Measurements from ENCODE around the gene LRCH1. TPM values are rescaled to one million over a fixed set of nuclear protein-coding genes. Genes with fewer than 3 reads are reported as not detected.

LRCH1 gene
- total RNA-seq, 3 donors from 2014 or later: 13.5 to 16.4 (median 14.7) TPM

DNA sequence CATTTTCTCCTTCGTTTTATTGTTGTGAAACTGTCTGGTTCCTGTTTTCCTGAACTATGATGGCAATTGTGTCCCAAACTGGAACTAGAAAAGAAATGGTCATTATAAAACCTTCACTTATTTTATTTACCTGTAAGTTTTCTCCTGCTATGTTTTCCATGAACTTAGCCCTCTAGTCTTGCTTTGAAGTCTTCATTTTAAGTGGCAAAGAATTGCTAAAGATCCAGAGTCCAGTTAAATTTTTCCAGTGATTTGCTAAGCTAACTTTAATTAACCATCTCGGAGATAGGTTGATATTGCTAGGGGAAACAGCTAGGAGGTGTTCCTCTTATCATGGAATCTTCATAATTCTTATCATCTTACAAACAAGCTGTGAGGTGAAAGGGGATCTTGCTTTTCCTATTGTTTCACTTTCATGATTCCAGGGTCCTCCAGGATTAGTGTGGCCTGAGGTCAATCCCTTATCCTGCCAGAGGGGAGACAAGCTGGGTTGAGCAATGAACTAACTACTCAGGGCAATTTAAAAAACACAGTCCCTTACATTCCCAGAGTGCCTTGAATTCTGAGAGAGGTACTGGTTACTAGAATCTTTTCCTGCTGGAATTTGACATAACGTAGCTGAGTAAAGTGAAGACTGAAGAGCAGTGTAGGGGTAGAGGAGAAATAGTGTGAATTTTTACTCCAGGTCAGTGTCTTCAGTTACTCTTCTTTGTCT is 131.5 kb downstream of the LRCH1 start:
- ATAC-seq (no peak), DNase-seq (no peak)
- H3K9me3 Mint-ChIP-seq: no peaks in the 10 kb centered on the region
- no peaks in the 10 kb centered on the region for H3K27me3 Mint-ChIP-seq (ENCODE audit: low read depth)
- H3K4me1 Mint-ChIP-seq (ENCODE audit: low read depth): peaks cover 15% of the 10 kb centered on the region
- H3K36me3 Mint-ChIP-seq (ENCODE audit: insufficient read depth): peaks cover 25% of the 10 kb centered on the region
- no peak overlapping the region for H3K4me3 Mint-ChIP-seq

DNA sequence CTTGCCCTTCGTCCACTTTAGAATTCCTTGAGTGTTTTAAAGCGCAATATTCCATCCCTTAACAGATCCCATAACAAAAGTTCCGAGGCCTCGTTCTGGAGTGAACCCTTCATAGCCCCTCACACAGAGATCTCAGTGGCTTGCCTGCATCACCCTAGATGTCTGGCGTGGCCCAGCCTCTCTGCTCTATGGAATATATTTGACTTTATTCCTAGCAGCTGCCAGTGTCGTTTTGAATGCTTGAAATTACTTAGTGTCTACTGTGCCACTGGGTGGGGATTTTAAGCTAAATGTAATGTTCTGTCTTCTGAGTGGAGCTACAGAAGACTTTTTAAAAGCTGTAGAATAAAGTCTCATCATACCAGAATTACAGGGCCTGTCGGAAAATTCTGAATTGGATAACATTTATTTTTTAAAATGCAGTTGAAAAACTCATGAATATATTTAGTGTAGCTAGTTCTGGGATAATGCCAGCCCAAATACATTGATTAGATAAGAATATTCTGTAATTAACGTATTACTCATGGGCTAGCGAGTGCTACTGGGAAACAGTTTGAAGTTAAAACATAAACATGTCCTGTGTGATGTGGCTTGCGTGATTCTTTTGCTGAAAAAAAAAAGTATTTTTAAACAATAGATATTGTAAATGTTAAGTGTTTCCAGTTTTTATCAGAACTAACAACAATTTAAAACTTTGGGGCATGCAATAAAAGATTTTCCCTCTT is 132.2 kb downstream of the LRCH1 start:
- H3K4me3 Mint-ChIP-seq: no peak overlapping the region
- peaks cover 15% of the 10 kb centered on the region for H3K4me1 Mint-ChIP-seq (ENCODE audit: low read depth)
- peaks cover 25% of the 10 kb centered on the region for H3K36me3 Mint-ChIP-seq (ENCODE audit: insufficient read depth)
- H3K27me3 Mint-ChIP-seq (ENCODE audit: low read depth): no peaks in the 10 kb centered on the region
- no peak for ATAC-seq
- no peak for DNase-seq
- H3K9me3 Mint-ChIP-seq: no peaks in the 10 kb centered on the region

DNA sequence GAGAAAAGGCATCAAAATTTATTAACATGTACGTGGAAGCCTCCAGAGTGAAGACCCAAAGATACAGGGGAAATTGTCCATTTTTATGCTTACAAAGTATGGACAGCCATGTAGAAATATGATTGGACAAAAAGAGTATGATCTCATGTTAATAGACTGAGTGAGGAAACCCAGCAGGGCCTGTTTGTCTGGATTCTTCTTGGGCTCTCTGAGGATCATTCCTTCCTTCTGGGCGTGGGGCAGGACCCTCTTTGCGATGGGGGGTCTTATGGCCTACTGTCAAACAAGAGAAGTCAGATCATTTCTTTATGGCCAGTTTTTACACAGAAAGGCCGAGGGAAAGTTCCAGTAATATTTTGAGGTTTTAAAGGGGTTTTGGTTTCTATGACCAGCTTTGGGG is 133.2 kb downstream of the LRCH1 start:
- H3K9me3 Mint-ChIP-seq: no peaks in the 10 kb centered on the region
- H3K27me3 Mint-ChIP-seq (ENCODE audit: low read depth): no peaks in the 10 kb centered on the region
- H3K36me3 Mint-ChIP-seq (ENCODE audit: insufficient read depth): peaks cover 27% of the 10 kb centered on the region
- DNase-seq (no peak), ATAC-seq (no peak)
- peaks cover 15% of the 10 kb centered on the region for H3K4me1 Mint-ChIP-seq (ENCODE audit: low read depth)
- H3K4me3 Mint-ChIP-seq: no peak overlapping the region

DNA sequence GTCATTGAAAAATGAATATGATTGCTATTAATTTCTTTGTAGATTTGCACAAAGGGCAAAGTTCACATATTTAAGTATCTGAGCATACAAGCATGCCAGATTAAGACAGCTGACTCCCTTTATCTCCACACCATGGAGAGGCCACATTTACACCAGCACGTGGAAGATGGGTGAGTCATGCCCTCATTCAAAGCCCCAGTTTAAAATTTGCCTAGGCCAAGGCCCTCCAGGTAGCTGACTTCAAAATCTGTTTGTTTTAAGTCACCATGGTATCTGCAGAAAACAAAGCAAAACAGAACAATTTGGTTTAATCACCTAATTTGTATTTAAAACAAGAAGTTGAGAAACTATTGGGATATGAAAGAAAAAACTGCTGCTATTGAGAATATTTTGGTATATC is 134.8 kb downstream of the LRCH1 start:
- Mint-ChIP-seq H3K4me3 (no peak overlapping the region), H3K9me3 (no peaks in the 10 kb centered on the region), H3K4me1 (ENCODE audit: low read depth) (peaks cover 15% of the 10 kb centered on the region), H3K27me3 (ENCODE audit: low read depth) (no peaks in the 10 kb centered on the region), H3K36me3 (ENCODE audit: insufficient read depth) (peaks cover 32% of the 10 kb centered on the region)
- ATAC-seq: peak; percentile 37 to 61
- peak; percentile 8 for DNase-seq

DNA sequence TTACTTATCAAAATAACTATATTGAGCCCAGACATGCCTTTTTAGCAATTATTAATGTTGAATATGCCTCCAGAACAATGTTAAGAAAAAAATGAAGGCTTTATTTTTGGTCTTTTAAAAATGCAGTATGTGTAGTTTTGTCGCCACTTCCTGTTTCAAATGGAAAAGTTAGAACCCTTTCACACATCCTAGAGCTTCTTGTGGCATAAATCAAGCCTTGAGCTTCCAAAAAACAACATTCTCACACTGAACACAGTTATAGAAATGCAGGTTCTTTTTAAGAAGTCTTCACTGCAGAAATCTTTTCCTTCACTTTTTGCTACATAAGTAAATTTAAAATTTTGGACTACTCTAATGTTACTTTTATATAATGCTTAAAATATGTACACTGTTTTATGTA is 135.3 kb downstream of the LRCH1 start:
- DNase-seq (no peak), ATAC-seq (no peak)
- H3K36me3 Mint-ChIP-seq (ENCODE audit: insufficient read depth): peaks cover 32% of the 10 kb centered on the region
- H3K9me3 Mint-ChIP-seq: no peaks in the 10 kb centered on the region
- H3K4me3 Mint-ChIP-seq: no peak overlapping the region
- peaks cover 15% of the 10 kb centered on the region for H3K4me1 Mint-ChIP-seq (ENCODE audit: low read depth)
- no peaks in the 10 kb centered on the region for H3K27me3 Mint-ChIP-seq (ENCODE audit: low read depth)

DNA sequence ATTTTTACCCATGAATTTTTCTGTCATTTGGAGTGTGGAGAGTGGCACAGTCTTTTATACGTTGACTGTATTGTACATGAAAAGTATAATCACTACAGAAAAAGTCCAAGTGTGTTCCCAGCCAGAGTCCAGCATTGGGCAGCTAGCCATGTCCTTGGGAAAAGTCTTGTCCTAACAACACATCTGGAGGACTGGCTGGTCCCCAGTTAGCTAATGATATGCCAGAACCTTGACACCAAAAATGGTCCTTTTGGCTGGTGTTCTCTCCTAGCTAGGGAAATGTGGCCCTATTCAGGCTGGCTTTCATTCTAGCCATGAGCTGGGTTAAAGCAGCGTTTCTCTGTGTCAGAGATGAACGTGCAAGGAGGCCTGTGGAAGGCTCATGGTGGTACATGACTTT is 145.0 kb downstream of the LRCH1 start:
- Mint-ChIP-seq H3K4me1 (ENCODE audit: low read depth) (no peaks in the 10 kb centered on the region), H3K36me3 (ENCODE audit: insufficient read depth) (peaks cover 59% of the 10 kb centered on the region), H3K4me3 (no peak overlapping the region), H3K27me3 (ENCODE audit: low read depth) (no peaks in the 10 kb centered on the region), H3K9me3 (no peaks in the 10 kb centered on the region)
- no peak for ATAC-seq
- DNase-seq: no peak

DNA sequence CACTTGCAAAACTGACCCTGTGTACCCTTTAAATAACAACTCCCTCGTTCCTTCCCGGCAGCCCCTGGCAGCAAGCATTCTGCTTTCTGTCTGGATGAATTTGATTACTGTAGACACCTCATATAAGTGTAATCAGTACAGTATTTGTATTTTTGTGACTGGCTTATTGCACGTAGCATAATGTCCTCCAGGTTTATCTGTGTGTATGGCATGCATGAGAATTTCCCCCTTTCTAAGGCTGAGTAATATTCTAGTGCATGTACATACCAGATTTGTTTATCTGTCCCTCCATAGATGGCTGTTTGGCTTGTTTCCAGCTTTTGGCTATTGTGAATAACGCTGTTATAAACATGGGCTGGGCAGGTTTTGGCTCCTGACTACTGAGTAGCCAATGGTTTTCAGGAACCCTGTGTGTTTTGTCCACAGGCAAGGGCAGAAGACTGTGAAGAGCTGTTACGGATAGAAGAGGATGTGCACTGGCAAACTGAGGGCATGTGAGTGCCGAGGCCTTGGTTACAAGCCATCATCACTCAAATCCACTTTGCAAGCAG is 146.0 kb downstream of the LRCH1 start:
- H3K9me3 Mint-ChIP-seq: no peaks in the 10 kb centered on the region
- peaks cover 60% of the 10 kb centered on the region for H3K36me3 Mint-ChIP-seq (ENCODE audit: insufficient read depth)
- no peaks in the 10 kb centered on the region for H3K4me1 Mint-ChIP-seq (ENCODE audit: low read depth)
- no peaks in the 10 kb centered on the region for H3K27me3 Mint-ChIP-seq (ENCODE audit: low read depth)
- no peak for ATAC-seq
- no peak overlapping the region for H3K4me3 Mint-ChIP-seq
- no peak for DNase-seq

DNA sequence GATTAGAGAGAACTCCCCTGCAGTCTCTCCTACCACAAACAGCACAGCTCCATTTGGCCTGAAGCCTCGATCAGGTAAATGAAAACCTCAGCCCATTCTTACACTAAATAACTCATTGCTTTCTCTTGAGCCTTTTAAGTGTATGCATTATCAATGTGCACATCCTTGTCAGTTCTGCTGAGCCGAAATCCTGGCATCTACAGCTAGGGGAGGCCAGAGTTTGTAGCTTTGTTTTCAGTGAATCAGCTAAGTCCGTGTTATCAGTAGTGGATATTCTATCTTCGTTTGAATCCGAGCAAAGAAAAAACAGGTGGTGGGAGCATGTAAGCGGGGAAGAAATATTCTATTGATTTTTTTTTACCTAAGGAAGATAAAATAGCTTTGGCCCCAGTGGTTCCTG is 159.6 kb downstream of the LRCH1 start:
- no peaks in the 10 kb centered on the region for H3K27me3 Mint-ChIP-seq (ENCODE audit: low read depth)
- ATAC-seq (no peak), DNase-seq (no peak)
- H3K4me1 Mint-ChIP-seq (ENCODE audit: low read depth): no peaks in the 10 kb centered on the region
- no peak overlapping the region for H3K4me3 Mint-ChIP-seq
- H3K9me3 Mint-ChIP-seq: no peaks in the 10 kb centered on the region
- H3K36me3 Mint-ChIP-seq (ENCODE audit: insufficient read depth): peaks cover 40% of the 10 kb centered on the region

DNA sequence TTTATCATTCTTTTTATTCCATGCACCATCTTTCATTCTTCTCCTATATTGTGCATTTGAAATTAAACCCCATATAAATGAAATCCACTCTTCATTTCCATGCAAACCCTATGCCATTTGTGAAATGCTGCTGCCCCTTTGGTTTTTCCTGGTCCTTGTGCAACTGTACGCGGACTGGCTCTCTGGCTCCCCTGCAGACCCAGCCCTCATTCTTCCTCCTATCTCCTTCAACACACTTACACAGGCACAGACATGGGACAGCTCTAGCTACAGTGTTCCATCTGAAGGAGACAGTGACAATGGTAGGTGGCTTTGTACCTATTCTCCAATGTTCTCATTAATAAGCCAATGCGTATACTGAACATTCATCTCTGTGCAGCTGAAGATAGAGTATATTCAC is 162.4 kb downstream of the LRCH1 start:
- DNase-seq (no peak), ATAC-seq (no peak)
- H3K36me3 Mint-ChIP-seq (ENCODE audit: insufficient read depth): peaks cover 34% of the 10 kb centered on the region

DNA sequence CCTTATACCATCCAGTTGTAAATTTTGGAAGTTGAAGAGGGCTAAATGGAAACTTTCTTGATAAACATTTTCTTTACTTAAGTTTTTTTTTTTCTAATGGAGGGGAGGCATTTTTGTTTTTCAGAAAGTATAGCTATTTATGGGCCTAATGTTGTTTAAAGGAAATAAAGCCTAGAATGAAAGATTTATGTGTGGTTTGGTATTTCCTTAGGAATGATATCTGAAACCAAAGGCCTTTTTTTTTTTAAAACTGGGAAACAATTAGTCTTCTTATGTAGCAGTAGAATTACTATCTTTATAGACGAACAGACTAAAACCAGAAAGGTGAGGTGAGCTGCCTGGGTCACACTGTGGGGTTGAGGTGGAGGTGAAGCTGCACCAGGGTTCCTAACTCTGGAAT is 163.9 kb downstream of the LRCH1 start:
- peaks cover 23% of the 10 kb centered on the region for H3K36me3 Mint-ChIP-seq (ENCODE audit: insufficient read depth)
- ATAC-seq: no peak
- H3K4me1 Mint-ChIP-seq (ENCODE audit: low read depth): no peaks in the 10 kb centered on the region
- H3K9me3 Mint-ChIP-seq: no peaks in the 10 kb centered on the region
- no peak for DNase-seq
- H3K27me3 Mint-ChIP-seq (ENCODE audit: low read depth): no peaks in the 10 kb centered on the region
- H3K4me3 Mint-ChIP-seq: no peak overlapping the region

More for the DNA sequence above, 162.4 kb downstream of the LRCH1 start:
- Mint-ChIP-seq H3K9me3 (no peaks in the 10 kb centered on the region), H3K4me3 (no peak overlapping the region), H3K4me1 (ENCODE audit: low read depth) (no peaks in the 10 kb centered on the region), H3K27me3 (ENCODE audit: low read depth) (no peaks in the 10 kb centered on the region)

DNA sequence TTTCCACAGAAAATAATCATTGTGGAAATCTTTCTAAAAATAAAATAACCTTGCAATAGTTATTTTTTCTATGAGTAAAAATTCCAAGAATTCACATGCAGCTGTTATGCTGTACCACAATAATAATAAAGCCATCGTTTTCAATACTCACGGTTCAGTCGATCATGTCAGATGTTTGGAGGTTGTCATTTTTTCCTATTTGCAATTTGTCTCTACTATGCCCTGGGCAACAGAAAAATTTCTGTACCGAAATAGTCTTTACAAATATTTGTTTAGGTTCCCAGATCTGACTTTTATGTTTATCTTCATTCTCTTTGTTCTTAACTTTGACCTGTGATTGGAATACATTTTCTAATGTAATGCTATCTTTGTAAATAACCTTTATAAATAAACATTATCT is 164.3 kb downstream of the LRCH1 start:
- ATAC-seq (no peak), DNase-seq (no peak)
- peaks cover 26% of the 10 kb centered on the region for H3K36me3 Mint-ChIP-seq (ENCODE audit: insufficient read depth)
- H3K27me3 Mint-ChIP-seq (ENCODE audit: low read depth): no peaks in the 10 kb centered on the region
- no peaks in the 10 kb centered on the region for H3K9me3 Mint-ChIP-seq
- H3K4me3 Mint-ChIP-seq: no peak overlapping the region
- no peaks in the 10 kb centered on the region for H3K4me1 Mint-ChIP-seq (ENCODE audit: low read depth)

DNA sequence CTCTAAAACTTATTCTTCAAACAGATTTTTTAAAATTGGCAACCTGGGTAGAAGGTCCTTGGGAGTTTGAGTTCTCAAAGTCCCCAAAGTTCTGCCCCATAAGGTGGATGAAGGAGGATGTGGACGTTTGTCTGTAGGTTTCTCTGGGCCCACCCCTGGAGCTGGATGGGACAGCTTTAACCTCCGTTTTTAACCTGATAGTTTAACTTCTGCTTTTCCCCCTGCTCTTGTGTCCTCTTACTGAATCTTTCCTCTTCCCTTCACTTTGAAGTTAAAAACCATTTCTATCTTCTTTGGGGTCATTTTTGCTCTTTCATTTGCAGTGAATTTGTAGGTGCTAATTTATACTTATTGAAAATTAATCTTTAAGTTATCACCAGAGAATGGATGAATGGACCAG is 164.9 kb downstream of the LRCH1 start:
- no peak overlapping the region for H3K4me3 Mint-ChIP-seq

DNA sequence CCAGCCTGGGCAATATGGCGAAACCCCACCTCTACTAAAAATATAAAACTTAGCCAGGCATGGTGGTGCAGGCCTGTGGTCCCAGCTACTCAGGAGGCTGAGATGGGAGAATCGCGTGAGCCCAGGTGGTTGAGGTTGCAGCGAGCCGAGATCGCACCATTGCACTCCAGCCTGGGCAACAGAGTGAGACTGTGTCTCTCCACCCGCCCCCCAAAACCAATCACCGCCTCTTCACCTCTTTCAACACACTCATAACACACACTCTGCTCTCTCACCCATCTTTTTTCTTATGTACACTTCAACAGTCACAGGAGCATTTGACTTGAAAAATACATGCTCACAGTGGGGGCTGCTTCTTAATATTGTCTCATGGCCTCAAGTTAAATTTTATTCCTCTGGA is 167.2 kb downstream of the LRCH1 start:
- Mint-ChIP-seq H3K36me3 (ENCODE audit: insufficient read depth) (peaks cover 34% of the 10 kb centered on the region), H3K27me3 (ENCODE audit: low read depth) (no peaks in the 10 kb centered on the region), H3K4me1 (ENCODE audit: low read depth) (no peaks in the 10 kb centered on the region), H3K9me3 (no peaks in the 10 kb centered on the region), H3K4me3 (no peak overlapping the region)
- ATAC-seq (no peak), DNase-seq (no peak)

More for the DNA sequence above, 164.9 kb downstream of the LRCH1 start:
- H3K27me3 Mint-ChIP-seq (ENCODE audit: low read depth): no peaks in the 10 kb centered on the region
- no peaks in the 10 kb centered on the region for H3K4me1 Mint-ChIP-seq (ENCODE audit: low read depth)
- DNase-seq: no peak
- ATAC-seq: no peak
- H3K9me3 Mint-ChIP-seq: no peaks in the 10 kb centered on the region
- peaks cover 27% of the 10 kb centered on the region for H3K36me3 Mint-ChIP-seq (ENCODE audit: insufficient read depth)

DNA sequence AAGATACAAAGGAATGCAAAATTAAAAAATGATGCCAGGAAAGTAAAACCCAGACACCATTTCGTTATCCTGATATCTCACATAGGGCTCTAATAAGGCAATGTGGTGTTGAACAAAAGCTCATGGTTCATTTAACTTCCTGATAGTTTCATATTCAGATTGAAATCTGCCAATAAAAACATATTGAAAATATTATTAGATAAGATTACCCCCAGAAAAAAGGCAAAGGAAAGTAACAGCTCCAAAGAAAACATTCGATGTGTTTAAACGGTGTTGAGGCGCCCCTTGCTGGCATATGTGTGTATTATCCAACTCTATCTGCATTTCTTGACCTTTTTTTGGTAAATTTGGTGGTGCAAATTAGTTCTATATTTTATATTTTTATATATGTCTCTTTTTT is 168.1 kb downstream of the LRCH1 start:
- DNase-seq (peak; percentile 28), ATAC-seq (no peak)
- no peaks in the 10 kb centered on the region for H3K9me3 Mint-ChIP-seq
- no peaks in the 10 kb centered on the region for H3K27me3 Mint-ChIP-seq (ENCODE audit: low read depth)
- no peaks in the 10 kb centered on the region for H3K4me1 Mint-ChIP-seq (ENCODE audit: low read depth)
- no peak overlapping the region for H3K4me3 Mint-ChIP-seq
- peaks cover 26% of the 10 kb centered on the region for H3K36me3 Mint-ChIP-seq (ENCODE audit: insufficient read depth)

DNA sequence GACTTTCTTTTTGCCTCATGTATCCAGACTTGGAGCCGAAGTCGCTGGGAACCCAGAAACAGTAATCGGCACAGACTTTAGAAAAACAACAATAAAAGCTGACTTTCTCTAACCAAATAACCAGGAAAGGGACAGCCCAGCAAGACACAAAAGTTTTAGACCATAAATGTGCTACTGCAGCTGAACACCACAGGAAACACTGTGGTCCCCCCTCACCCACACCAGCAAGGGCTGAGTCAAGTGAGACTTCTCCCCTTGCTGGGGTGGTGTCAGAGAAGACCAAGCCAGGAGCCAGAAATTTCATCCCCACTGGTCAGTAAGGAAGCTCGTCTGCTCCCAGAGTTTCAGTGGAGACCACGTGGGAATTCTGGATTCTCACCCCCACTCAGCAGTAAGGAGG is 173.4 kb downstream of the LRCH1 start:
- no peak for DNase-seq
- peaks cover 46% of the 10 kb centered on the region for H3K36me3 Mint-ChIP-seq (ENCODE audit: insufficient read depth)

More for the DNA sequence above, 173.4 kb downstream of the LRCH1 start:
- ATAC-seq: no peak
- no peaks in the 10 kb centered on the region for H3K9me3 Mint-ChIP-seq
- H3K4me3 Mint-ChIP-seq: no peak overlapping the region
- no peaks in the 10 kb centered on the region for H3K27me3 Mint-ChIP-seq (ENCODE audit: low read depth)
- no peaks in the 10 kb centered on the region for H3K4me1 Mint-ChIP-seq (ENCODE audit: low read depth)

Data from activated T-cell treated with anti-CD3 and anti-CD28 coated beads, Interleukin-2, amount 50 U/mL, for 4 hours (primary cell).